Hematopoietic multipotent progenitor cell (in vitro differentiated cells): ENCODE data around the gene ARHGEF10L. TPM values are rescaled to one million over a fixed set of nuclear protein-coding genes. Genes with fewer than 3 reads are reported as not detected.

ENCODE experiments used
- DNase-seq, 3 donors: peaks; one replicate each; pipeline ENCODE4 v3.0.0-alpha.2; 2011 to 2015; ENCODE audit warnings: low read depth in 2 of 3, low spot score in 2 of 3
- total RNA-seq: library from RNA; depleted of rRNA; stranded (reverse); fragments of >200 nt; gene quantifications from one replicate; pipeline ENCODE4 v1.2.3, GENCODE V29; 2012

Gene ARHGEF10L
- total RNA-seq, 1 donor, result 0.27 TPM

DNA sequence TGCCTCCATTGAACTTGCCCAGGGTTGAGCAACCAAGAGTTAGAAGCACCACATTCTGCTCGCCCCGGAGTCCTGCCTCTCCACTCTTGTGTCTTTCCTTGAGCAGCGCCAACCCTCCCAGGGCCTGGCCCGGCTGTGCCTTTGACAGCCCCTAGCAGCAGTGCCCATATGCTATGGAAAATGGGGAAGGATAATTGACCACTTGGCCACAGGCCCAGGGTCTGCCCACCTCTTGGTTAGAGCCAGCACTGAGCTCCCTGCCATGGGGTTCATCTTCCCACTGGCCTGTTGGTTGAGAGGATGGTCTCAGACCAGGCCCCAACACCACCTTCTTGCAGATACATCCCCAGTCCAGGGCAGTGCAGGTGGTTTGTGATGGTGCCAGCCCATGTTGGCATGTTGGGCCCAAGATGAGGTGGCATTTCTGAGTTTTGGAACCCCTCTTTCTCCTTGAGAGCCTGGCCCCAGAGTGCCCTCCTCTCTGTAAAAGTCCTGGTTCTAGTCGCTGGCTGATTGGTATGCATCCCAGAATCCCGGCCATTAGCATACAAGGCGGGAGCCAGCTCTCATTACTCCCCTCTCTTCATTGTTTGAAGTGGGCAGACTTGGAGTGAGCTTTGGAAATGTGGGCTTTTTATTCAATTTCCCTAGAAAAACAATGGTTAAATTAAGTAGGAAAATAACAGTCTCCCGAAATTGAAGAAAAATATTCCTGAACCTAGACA lies 7.6 kb downstream of the ARHGEF10L start:
- no peak for DNase-seq

DNA sequence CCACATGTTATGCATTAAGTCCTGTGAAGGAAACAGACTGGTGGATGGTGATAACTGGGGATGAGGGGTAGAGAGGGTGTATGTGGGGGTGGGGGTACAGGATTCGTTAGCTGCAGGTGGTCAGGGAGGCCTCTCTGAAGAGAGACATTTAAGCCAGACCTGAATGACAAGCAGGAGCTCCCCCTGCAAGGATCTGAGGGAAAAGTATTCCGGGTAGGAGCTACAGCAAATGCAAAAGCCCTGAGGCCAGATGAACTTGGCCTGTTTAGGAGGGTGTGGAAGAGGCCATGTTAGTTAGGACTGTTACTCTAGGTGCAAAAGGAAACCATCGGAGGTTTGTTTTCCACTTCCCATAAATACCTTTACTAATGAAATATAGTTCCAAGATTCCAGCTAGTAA lies 9.9 kb downstream of the ARHGEF10L start:
- no peak for DNase-seq

DNA sequence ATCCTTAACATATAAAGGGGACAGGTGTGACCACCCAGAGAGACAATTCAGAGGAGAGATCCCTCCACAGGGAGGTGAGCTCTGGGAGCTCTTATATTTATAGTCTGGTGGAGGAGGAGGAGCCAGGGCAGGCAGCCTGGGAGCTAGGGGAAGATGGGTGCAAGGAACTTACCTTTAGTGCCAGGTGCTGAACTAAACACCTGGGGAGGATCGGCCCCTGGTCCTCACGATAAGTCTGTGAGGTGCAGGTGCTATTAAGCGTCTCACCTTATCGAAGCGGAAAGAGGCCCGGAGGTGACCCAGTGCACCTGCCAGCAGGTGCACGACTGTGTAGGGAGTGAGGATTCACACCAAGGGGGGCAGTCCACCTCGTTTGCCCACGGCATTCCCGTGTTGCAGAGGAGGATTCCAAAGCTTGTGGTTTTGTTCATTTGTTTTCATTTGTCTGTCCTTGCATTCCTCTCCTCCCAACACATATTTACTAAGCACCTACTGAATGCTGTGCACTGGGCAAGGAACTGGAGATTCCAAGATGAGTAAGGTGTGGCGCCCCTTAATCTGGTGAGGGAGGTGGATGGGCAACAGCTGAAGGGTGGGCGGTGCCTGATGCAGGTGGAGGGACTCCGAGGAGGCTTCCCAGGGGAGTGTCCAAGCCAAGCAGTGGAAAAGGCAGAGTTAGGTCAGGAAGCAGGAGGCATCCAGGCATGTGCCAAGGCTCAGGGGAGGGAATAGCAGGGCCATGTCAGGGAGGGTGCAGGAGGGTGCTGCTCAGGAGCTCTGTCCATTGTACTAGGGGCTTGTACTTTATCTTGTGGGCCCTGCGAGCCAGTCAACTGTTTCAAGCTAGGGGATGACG lies 11.5 kb downstream of the ARHGEF10L start:
- no peak for DNase-seq

DNA sequence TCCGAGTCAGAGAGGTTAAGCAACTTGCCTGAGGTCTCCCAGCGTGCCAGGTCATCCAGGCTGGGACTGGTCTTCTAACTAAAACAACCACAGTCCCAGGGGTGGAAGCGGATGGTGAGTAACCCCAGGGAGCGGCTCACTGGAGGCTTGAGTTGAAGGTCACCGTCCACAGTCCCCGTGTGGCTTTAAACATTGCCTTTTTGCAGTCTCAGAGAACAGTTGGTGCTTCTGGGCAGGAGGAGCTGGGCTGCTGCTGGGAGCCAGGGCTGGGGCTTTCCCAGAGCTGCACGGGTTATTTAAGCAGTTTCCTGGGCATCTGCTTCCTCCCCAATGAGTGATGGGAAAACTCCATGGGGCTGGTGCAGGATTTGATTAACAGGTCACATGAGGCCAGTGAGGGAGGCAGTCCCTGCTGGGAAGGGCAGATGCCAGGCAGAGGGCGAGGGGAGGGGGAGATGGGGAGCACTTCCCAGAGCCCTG lies 12.3 kb downstream of the ARHGEF10L start:
- peak in 2 of 3 donors; percentile 16 to 29 for DNase-seq

DNA sequence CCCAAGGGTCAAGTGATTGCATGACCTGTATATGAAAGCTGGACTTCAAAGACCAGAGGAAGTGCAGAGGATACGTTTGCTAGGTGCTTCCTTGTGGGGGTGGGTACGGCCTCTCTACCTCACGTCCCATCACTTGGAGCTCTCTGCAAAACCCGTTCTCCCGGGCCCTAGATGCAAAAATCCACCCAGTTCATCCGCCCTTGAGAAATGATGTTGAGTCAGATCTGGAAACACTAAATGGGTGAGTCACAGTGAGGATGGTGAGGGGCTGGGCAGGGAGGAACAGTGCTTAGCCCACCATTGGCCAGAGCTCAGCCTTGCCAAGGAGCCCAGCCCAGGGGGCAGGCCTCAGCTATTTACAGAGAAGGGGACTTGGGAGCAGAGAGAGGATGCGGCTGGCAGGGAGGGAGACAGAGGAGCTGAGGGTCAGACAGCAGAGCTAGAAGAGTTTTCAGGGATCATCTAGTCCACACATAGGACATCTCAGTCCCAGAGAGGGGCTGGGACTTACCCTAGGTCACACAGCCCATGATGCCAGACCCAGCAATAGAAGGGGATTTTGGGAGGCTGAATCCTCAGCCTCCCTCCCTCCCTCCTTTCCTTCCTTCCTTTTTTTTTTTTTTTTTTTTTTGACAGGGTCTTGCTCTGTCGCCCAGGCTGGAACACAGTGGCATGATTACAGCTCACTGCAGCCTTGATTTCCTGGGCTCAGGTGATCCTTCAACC lies 14.6 kb downstream of the ARHGEF10L start:
- no peak for DNase-seq

DNA sequence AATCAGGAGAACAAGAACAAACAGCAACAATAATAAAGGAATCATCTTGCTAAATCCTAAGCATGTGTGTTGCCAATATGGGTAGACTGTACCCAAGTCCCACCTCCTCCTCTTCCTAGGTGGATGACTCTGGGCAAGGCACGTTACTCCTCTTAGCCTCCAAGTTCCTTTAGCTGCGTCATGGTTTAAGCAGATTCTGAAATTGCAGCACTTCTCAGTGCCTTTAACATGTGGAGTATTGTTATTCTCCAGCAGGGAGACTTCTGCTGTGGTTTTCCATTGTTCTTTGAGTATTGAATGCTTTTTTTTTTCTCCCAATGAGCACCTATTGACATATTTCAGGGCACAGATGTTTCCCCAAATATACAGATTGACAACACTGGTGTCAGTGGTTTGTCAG lies 15.5 kb downstream of the ARHGEF10L start:
- DNase-seq, result no peak

DNA sequence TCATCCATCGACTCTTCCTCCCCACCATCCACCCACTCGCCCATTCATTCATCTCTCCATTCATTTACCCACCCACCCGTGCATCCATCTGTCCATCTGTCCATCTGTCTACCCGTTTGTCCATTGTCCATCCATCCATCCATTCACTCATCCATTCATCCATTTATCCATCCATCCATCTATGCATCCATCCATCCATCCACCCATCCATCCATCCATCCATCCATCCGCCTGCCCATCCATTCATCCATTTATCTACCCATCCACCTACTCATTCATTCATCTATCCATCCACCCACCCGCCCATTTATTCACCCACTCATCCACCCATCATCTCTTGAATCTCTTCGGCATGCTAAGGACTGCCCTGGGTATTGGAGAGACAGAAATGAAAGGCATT lies 18.5 kb downstream of the ARHGEF10L start:
- DNase-seq, result no peak

DNA sequence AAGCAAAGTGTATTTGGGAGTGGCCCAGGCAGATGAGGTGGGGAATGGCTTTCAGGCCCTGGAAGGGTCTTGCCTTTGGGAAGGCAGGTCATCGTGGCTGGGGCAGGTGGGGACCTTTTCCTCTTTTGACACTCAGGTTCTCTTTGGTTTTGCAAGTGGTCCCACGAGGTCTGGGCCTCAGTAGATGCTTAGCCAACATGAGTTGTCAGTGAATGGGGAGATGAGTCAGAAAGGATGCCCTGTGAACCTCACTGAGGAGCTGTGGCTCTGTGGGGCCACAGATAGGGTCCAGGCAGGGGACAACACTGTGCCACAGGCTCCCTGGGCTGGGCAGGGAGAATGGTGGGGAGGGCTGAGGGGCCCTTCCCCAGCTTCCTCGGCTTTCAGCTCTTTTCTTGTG lies 19.0 kb downstream of the ARHGEF10L start:
- no peak for DNase-seq

DNA sequence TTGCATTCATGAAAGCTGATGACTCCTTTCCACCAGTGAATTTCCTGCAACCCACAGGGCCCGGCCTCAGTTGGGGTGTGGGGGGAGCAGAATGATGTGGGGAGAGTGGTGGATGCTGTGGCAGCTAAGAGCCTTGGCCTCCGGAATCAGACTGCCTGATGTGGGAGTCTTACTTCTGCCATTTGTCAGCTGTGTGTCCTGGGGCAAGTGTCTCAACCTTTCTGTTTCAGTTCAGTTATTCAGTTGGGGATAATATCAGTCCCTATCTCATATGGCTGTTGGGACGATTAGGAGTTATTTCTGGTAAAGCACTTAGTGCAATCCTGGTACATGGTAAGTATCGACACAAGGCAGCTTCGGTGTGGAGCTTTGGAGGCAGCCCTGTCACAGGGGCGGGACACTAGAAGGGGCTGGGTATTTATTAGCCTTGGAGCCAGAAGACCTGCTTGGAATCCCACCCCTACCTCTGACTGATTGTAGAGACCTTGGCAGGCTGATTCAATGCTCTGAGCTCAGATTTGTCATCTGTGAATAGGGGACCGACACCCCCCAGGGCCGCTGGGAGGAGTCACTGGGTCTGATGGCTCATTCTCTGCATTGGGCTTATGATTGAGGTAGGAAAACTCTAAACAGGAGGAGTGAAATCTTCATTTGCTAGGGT lies 19.6 kb downstream of the ARHGEF10L start:
- DNase-seq, result no peak

DNA sequence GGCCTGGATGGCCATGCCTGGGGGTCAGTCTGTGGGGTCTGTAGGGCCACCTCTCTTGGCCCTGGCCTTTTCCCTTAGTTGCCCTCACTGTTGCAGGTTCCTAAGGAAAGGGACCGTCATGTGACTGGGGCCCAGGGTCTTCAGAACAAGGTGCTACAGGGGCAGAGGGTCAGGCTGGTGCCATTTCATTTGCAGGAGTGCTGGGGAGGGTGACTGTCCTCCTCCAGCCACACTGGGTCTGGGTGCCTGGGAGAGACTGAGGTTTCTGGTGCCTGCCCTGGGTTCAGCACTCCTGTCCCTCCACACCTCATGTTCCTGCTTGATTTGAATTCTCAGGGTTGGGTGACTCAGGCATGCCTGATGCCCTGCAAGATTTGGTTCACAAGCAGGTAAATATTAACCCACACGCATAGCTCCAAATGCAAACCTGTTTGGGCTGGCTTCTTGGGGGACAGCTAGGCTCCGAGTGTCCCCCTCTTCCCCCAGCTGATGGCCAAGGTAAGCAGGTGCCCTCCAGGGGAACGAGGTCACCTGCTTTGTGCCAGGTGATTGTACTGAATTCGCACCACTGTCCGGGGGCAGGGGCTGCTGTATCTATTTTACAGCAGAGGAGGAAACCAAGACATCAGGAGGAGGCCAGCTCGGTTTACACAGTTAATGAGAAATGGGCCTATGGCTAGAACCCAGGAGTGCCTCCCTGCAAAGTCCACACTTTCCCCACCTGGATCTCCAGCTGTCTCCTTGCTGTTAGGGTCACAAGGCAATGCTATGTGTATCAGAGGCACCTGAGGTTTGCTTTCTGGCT lies 20.3 kb downstream of the ARHGEF10L start:
- DNase-seq, result no peak

DNA sequence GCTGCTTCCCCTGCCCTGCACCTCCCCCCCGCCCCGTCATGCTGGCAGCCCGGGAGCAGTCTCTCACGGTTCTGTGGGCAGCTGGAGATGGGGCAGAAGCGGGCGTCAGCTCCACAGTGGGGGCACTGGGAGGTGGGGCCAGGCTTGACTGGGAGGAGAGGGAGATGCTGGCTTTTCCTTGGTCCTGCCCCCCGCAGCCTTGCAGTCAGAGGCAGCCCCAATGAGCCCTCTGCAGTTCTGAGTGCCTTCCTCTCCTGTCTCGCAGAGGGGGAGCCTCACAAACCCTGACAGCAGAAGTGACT lies 21.7 kb downstream of the ARHGEF10L start:
- DNase-seq, result no peak

DNA sequence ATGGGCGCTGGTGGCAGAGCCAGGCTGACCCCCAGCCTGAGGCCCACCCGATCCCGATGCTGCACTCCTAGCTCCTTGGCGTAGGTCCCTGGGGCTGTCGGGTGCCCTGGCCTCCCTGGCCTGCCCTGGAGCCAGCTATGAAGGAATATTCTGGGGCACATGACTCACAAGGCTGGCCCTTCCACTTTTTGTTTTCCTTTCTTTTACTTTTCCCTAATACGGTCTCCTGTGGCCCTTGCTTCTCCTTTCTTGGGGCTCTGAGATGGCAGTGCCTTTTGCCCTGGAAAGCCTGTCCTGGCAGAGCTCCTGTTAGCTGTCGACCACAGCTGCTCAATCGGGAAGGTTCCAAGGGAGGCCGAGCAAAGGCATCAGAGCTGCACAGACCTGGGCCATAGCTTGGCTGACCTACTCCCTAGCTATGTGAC lies 22.1 kb downstream of the ARHGEF10L start:
- no peak for DNase-seq

DNA sequence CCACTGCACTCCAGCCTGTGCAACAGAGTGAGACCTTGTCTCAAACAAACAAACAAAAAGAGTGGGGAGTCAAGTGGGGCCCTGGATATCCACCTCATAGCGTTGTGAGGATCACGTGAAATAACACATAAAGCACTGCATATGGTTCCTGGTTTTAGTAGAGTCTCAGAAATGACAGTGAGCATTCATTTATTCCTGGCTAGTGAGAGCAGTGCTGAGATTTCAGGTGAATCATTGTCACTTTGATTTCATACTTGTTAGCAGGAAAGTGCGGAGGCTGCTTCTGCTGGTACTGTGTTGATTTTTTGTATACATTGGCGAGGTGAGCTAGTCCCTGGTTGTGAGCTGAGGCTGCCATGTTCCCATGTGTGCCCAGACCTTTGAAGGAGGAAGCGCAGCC lies 22.9 kb downstream of the ARHGEF10L start:
- no peak for DNase-seq

DNA sequence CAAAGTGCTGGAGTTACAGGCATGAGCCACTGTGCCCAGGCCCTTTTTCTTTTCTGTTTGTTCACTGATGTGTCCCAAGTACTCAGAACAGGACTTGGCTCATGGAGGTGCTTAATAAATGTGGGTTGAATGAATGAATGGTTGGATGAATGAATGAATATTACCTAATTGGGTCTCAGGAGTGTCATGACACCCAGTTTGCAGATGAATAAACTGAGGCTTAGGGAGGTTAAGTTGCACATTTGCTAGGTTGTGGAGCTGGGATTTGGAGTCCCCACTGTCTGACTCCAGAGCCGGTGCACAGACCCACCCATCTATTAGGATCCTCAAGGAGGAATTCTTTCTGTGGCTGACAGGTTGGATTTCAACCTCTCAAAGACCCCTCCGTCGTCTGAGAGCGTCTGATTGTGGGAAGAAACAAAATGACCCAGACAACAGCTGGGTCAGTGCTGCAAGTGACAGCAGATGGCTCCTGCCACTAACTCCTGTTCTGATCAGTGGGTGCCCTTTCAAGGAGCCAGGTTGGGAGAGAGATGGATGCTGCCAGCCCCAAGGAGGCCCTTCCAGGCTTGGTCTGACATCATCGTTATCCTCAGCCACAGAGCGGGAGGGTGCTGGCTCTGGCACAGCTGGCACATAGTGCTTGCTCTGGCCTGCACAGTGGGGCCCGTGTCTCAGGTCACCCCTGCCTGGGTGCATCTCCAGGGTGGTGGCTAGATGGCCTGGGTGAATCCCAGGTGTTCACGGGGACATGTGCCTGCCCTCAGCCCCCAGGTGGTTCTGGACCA lies 24.2 kb downstream of the ARHGEF10L start:
- no peak for DNase-seq

DNA sequence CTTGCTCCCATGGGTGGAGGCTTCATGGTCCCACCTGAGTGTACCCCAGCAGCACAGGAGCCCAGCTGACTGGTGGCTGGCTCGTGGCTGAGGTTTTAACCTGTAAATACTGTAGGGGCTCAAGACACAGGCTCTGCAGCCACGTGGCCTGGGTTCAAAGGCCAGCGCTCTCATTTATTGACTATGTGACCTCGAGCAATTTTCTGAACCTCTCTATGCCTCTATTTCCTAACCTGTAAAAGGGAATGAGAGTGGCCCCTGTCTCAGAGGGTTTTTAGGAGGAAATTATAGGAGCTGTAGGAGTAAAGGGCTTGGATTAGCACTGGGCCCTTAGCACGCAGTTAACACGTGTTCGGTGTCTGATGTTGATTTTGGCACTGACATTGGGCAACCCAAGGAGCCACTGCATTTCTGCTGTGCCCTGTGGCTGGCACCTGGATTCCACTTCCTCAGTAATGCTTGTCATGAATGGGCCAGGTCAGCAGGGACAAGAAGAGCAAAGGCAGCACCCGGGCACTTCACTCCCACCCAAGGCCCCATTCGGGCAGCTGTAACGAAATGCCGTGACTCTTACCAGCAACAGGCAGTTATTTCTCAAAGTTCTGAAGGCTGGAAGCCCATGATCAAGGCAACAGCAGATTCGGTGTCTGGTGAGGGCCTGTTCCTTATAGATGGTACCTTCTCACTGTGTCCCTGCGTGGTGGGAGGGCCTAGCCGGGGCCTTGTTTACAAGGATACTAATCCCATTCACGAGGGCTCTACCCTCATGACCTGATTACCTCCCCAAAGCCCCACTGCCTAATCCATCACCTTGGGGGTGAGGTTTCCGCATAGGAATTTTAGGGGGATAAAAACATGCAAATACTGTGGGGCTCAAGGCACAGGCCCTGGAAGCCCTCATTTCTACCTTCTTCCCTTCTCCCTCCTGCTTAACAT lies 25.2 kb downstream of the ARHGEF10L start:
- no peak for DNase-seq

DNA sequence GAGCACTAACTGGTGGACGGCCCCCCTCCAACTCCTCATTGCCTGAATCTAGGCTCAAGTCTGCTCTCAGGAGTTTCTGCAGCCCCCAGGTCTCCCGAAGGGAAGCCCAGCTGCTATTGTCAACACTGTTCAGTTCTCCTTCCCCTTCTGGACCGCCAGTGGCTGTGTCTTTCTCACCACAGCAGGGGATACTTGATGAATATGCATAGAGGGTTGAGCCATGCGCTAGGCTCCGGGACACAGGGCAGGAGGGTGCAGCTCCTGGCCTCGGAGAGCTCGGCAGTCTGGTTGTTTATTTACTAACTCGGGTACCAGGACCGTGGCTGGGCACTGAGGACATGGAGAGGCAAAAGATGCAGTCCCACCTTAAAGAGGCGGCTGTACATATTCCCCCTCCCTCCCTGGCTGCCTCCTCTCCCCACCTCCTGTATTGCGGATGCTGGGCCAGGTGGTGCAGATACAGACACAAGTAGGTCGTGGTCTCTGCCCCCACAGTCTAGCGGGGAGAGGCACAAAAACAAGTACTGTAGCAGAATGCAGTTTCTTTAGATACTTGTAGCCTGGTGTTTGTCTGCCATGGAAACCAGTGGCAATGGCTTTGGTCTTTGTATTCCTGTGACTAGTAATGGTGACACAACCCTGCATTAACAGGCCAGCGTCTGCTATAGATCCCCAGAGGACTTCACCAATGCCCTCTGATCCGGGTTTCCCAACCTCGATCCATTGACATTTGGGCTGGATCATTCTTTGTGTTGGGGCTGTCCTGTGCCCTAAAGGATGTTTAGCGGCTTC lies 26.2 kb downstream of the ARHGEF10L start:
- DNase-seq, result no peak

DNA sequence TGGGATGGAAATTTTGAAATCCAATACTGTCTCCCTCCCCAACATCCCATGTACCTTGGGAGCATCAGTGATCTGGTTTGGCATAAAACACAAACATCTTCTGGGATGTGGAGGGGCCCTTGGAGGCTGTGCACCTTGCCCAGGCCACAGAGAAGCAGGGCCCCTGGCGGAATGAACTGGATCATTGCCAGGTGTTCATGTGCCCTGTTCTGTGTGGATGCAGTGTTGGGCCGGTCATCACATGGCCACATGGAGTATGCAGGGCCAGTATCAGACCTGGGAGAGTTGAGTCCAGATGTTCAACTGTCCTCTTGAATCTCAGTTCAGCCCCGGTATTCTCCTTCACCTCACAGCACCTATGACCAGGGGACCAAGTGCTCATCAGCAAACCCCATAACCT lies 26.9 kb downstream of the ARHGEF10L start:
- DNase-seq, result no peak
